NCI-H2081 (cell line): Measurements from ENCODE around the gene PLXNA4.

ENCODE experiments used
- DNase-seq, 2 experiments: peaks; one replicate each; lab custom pipeline; 2025; lab: John Stamatoyannopoulos, UW

Gene PLXNA4

GRCh38 chr7:132436121-132436520 is 140.1 kb downstream of the PLXNA4 start:
- peak in 1 of 2 experiments; percentile 69 for DNase-seq

GRCh38 chr7:132435016-132435990 is 141.0 kb downstream of the PLXNA4 start:
- no peak for DNase-seq

GRCh38 chr7:132434041-132434440 is 142.2 kb downstream of the PLXNA4 start:
- no peak for DNase-seq

- DNase-seq = no peak
Observed at GRCh38 chr7:132433301-132433700, 143.0 kb downstream of the PLXNA4 start.

GRCh38 chr7:132430861-132431822 is 145.1 kb downstream of the PLXNA4 start:
- no peak for DNase-seq

DNA sequence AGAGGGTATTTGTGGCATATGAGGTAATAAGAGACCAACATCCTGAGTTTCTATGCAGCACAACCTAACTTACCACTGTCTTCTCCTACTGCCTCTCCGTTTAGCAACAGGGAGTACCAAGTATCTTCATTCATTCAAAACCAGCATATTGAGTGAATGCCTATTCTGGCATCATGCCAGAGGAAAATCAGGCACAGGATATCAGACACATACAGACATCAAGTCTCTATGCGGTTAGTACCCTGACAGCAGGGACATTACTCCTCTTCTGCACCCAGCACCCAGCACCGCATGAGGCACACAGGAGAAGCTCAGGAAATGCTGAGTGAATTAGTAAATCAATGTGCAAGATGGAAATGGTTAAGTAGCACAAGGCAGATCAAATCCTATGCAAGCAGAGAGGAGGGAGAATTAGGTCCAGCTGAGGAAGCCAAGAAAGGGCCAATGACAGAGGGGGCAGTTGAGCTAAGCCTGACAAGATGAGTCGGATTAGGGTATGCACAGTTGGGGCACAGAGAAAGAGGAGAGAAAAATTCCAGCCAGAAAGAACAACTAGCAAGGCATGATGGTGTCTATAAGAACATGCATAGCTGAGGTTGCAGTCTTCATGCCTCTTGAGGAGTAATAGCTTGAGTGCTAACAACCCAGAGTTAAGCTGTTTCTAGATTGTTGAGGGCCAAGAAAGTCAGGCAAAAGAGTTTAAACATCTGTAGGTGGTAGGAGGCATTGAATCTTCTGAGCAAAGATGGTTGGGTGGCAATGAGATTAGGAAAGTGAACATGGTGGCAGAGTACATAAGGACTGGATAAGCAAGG is 146.0 kb downstream of the PLXNA4 start:
- DNase-seq = no peak

- no peak for DNase-seq
Observed at GRCh38 chr7:132429181-132429580, 147.1 kb downstream of the PLXNA4 start.

GRCh38 chr7:132428247-132428919 is 147.9 kb downstream of the PLXNA4 start:
- no peak for DNase-seq

GRCh38 chr7:132425942-132426341 is 150.3 kb downstream of the PLXNA4 start:
- DNase-seq = no peak

GRCh38 chr7:132424821-132425724 is 151.2 kb downstream of the PLXNA4 start:
- DNase-seq = no peak

- no peak for DNase-seq
Observed at GRCh38 chr7:132424277-132424676, 152.0 kb downstream of the PLXNA4 start.

GRCh38 chr7:132423594-132424200 is 152.6 kb downstream of the PLXNA4 start:
- no peak for DNase-seq

- DNase-seq = no peak
Observed at GRCh38 chr7:132422502-132423111, 153.7 kb downstream of the PLXNA4 start.

GRCh38 chr7:132420527-132420926 is 155.7 kb downstream of the PLXNA4 start:
- DNase-seq = no peak

GRCh38 chr7:132419542-132419941 is 156.7 kb downstream of the PLXNA4 start:
- DNase-seq = no peak

- no peak for DNase-seq
Observed at GRCh38 chr7:132418840-132419239, 157.4 kb downstream of the PLXNA4 start.

GRCh38 chr7:132417103-132417906 is 159.0 kb downstream of the PLXNA4 start:
- no peak for DNase-seq

- no peak for DNase-seq
Observed at GRCh38 chr7:132416395-132416794, 159.9 kb downstream of the PLXNA4 start.
